BJ (cell line): ENCODE results near the gene CEP83. TPM values are rescaled to one million over a fixed set of nuclear protein-coding genes. Genes with fewer than 3 reads are reported as not detected.

Source experiments
- CTCF ChIA-PET: fragments of 350-600 bp; formaldehyde crosslinking; extraction: SDS; loops from one replicate; lab custom pipeline; 2021; ENCODE audit warnings: antibody characterized with exemption, inconsistent platforms; lab: Yijun Ruan, JAX
- POLR2A ChIA-PET: fragments of 300-600 bp; sonication (Branson Sonifier 250); formaldehyde crosslinking; extraction: SDS; loops from one replicate; lab custom pipeline; 2021; ENCODE audit warnings: antibody characterized with exemption; lab: Charles Lee
- DNase-seq: peaks from one replicate; pipeline ENCODE4 v3.0.0-alpha.2; 2011; ENCODE audit warnings: low read depth
- H3K27me3 ChIP-seq: 2 replicates; pipeline ENCODE4 v1.6.0; 2011; ENCODE audit warnings: low read length; ENCODE audit not compliant: control insufficient read depth, insufficient read depth
- H3K36me3 ChIP-seq: 2 replicates; pipeline ENCODE4 v1.5.1; 2011; ENCODE audit warnings: low read length; ENCODE audit not compliant: control insufficient read depth, insufficient read depth
- H3K4me3 ChIP-seq: 2 replicates; pipeline ENCODE4 v1.5.1; 2011; ENCODE audit warnings: low read depth, mild to moderate bottlenecking, control low read depth, low read length
- polyA plus RNA-seq: library from polyadenylated mRNA; depleted of rRNA; stranded (reverse); fragments of >200 nt; gene quantifications from 2 replicates; pipeline ENCODE4 v1.2.3, GENCODE V29; 2011
- TF ChIP-seq, protein P1 (sequence below): IDR thresholded peaks from 2 replicates; pipeline ENCODE4 v1.5.1; 2011; ENCODE audit warnings: low read depth, mild to moderate bottlenecking, control low read depth, inconsistent platforms, low read length, moderate library complexity; ENCODE audit not compliant: insufficient read depth

The CEP83 gene
- polyA plus RNA-seq, 1 experiment, result 5.7 TPM

DNA sequence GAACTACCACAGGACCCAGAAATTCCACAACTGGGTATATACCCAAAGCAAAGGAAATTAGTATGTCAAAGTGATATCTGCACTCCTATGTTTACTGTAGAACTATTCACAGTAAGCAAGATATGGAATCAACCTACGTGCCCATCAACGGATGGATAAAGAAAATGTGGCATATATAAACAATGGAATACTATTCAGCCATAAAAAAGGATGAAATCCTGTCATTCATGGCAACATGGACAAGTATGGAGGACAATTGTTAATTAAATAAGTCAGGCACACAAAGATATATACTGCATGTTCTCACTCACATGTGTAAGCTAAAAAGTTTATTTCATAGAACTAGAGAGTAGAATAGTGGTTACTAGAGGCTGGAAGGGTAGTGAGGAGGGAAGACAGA is 97.0 kb downstream of the CEP83 start:
- no peak for DNase-seq
- no peak overlapping the region for H3K4me3 ChIP-seq
- TF ChIP-seq, protein P1, sequence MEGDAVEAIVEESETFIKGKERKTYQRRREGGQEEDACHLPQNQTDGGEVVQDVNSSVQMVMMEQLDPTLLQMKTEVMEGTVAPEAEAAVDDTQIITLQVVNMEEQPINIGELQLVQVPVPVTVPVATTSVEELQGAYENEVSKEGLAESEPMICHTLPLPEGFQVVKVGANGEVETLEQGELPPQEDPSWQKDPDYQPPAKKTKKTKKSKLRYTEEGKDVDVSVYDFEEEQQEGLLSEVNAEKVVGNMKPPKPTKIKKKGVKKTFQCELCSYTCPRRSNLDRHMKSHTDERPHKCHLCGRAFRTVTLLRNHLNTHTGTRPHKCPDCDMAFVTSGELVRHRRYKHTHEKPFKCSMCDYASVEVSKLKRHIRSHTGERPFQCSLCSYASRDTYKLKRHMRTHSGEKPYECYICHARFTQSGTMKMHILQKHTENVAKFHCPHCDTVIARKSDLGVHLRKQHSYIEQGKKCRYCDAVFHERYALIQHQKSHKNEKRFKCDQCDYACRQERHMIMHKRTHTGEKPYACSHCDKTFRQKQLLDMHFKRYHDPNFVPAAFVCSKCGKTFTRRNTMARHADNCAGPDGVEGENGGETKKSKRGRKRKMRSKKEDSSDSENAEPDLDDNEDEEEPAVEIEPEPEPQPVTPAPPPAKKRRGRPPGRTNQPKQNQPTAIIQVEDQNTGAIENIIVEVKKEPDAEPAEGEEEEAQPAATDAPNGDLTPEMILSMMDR, result no peak
- no peaks in the 10 kb centered on the region for H3K27me3 ChIP-seq
- no peaks in the 10 kb centered on the region for H3K36me3 ChIP-seq
- CTCF ChIA-PET, result no interaction called here
- POLR2A ChIA-PET, result no interaction called here

DNA sequence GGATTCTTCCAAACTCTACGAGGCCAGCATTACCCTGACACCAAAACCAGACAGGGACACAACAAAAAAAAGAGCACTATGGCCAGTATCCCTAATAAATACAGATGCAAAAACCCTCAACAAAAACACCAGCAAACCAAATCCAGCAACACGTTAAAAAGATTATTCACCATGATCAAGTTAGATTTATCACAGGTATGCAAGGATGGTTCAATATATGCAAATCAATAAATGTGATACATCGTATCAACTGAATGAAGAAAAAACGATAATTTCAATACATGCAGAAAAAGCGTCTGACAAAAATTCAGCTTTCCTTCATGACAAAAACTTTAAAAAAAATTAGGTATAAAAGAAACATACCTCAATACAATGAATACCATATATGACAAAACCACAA is 99.9 kb downstream of the CEP83 start:
- Histone ChIP-seq H3K36me3 (no peaks in the 10 kb centered on the region; the same call in 1 of the 2 replicates), H3K4me3 (no peak overlapping the region), H3K27me3 (no peaks in the 10 kb centered on the region)
- no peak for DNase-seq
- TF ChIP-seq, protein P1, result no peak
- POLR2A ChIA-PET, result no interaction called here
- CTCF ChIA-PET, result no interaction called here

DNA sequence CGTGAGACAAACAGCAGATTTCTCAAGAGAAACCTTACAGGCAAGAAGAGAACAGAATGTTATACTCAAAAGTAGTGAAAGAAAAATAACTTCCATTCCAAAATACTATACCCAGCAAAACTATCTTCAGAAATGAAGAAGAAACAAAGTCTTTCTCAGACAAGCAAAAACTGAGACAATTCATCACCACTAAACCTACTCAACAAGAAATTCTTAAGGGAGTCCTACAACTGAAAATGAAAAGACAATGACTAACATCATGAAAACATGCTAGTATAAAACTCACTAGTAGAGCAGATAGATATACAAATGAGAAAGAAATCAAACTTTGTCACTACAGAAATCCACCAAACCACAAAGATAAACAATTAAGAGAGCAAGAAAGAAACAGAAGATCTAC is 106.5 kb downstream of the CEP83 start:
- CTCF ChIA-PET, result no interaction called here
- POLR2A ChIA-PET, result no interaction called here
- no peak for DNase-seq
- TF ChIP-seq, protein P1, result no peak
- no peaks in the 10 kb centered on the region; the same call in 1 of the 2 replicates for H3K36me3 ChIP-seq
- no peak overlapping the region for H3K4me3 ChIP-seq
- H3K27me3 ChIP-seq, result no peaks in the 10 kb centered on the region

DNA sequence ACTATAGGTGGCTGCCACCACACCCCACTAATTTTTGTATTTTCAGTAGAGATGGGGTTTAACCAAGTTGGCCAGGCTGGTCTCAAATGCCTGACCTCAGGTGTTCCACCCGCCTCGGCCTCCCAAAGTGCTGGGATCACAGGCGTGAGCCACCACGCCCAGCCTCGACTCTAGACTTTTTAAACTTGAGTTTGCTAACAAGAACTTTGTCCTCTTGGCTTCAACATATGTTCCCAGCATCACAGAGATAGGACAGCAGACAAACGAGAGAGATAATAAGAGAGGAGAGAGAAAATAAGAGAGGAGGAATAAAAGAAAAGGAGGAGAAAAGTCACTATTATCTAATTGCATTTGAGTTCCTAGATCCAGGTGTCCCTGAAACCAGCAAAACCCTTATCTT is 119.1 kb downstream of the CEP83 start:
- no peaks in the 10 kb centered on the region for H3K27me3 ChIP-seq
- DNase-seq, result no peak
- no peaks in the 10 kb centered on the region for H3K36me3 ChIP-seq
- TF ChIP-seq, protein P1, result no peak
- ChIA-PET POLR2A (no interaction called here), CTCF (no interaction called here)
- no peak overlapping the region for H3K4me3 ChIP-seq

DNA sequence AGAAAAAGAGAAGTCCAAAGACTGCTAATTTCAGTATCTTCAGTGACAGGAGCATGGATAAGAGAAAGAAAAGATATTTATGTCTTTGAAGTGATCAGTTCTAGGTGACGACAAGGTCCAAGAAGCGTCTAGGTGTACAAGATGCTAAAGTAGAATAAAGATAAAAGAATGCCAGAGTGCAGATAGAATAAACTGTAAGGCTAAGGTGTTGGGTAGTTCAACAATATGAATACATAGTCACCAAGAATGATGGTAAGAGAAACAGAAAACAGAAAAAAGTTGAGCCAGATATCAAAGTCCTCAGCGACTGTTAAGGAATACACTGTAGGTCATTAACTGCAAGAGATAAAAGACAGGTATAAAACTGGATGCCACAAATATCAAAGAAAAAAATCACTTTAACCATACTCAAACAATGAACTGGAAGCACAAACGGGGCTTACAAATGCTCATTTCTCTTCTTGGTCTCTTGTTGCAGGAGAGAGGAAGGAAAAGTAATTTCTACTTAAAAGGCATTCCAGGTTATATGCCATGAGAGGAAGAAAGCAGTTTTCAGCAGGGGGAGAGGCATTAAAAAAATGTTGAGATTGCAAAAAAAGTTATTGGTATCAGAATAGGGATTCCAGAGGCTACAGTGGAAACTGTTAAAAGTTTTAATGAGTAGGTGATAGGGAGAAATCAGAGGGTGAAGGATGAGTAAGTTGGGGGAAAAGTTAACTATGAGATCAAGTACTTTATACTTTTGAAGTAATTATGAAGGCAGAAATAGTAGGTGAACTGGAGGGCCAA is 121.5 kb downstream of the CEP83 start:
- no peaks in the 10 kb centered on the region for H3K27me3 ChIP-seq
- TF ChIP-seq, protein P1, result no peak
- no peak overlapping the region for H3K4me3 ChIP-seq
- no peaks in the 10 kb centered on the region for H3K36me3 ChIP-seq
- ChIA-PET POLR2A (no interaction called here), CTCF (no interaction called here)
- no peak for DNase-seq
